ENCODE data around the gene PCCA.

Gene PCCA

GRCh38 chr13:100395698-100396373 is 306.9 kb downstream of the PCCA start:
- H3K9me3 ChIP-seq (ENCODE audit: low read length) = no peaks in the 10 kb centered on the region
- H4K20me1 ChIP-seq (ENCODE audit: insufficient read depth, low read length) = no peaks in the 10 kb centered on the region
- H3K9me2 ChIP-seq (ENCODE audit: low read depth, low read length) = no peaks in the 10 kb centered on the region
- no peaks in the 10 kb centered on the region for H3K27me3 ChIP-seq (ENCODE audit: insufficient read depth, low read length)
- no peaks in the 10 kb centered on the region for H3K79me2 ChIP-seq (ENCODE audit: insufficient read depth, low read length)
- H3K9ac ChIP-seq (ENCODE audit: low read length) = no peak overlapping the region
- TF ChIP-seq CTCF (IDR thresholded peaks at IDR 0.05; ENCODE audit: low read length) (no peak), EZH2 (IDR thresholded peaks at IDR 0.05; ENCODE audit: borderline replicate concordance, low read length) (no peak)
- H2AFZ ChIP-seq (ENCODE audit: low read length) = no peak overlapping the region
- H3K4me2 ChIP-seq (ENCODE audit: low read length) = no peak overlapping the region
- H3K4me3 ChIP-seq (ENCODE audit: low read depth, low read length, poor library complexity, severe bottlenecking) = no peak overlapping the region
- no peaks in the 10 kb centered on the region for H3K4me1 ChIP-seq (ENCODE audit: insufficient read depth, low read length, severe bottlenecking)
- no peaks in the 10 kb centered on the region for H3K36me3 ChIP-seq (ENCODE audit: insufficient read depth, low read length)
- H3F3A ChIP-seq (ENCODE audit: insufficient read depth, low read length) = no peaks in the 10 kb centered on the region
- no peak overlapping the region for H3K27ac ChIP-seq (ENCODE audit: low read depth, low read length, poor library complexity, severe bottlenecking)

GRCh38 chr13:100396776-100397175 is 307.9 kb downstream of the PCCA start:
- Histone ChIP-seq H3K4me3 (ENCODE audit: low read depth, low read length, poor library complexity, severe bottlenecking) (no peak overlapping the region), H3K36me3 (ENCODE audit: insufficient read depth, low read length) (no peaks in the 10 kb centered on the region), H2AFZ (ENCODE audit: low read length) (no peak overlapping the region), H3K9ac (ENCODE audit: low read length) (no peak overlapping the region), H3K79me2 (ENCODE audit: insufficient read depth, low read length) (no peaks in the 10 kb centered on the region), H3F3A (ENCODE audit: insufficient read depth, low read length) (no peaks in the 10 kb centered on the region), H3K9me3 (ENCODE audit: low read length) (no peaks in the 10 kb centered on the region), H3K4me1 (ENCODE audit: insufficient read depth, low read length, severe bottlenecking) (no peaks in the 10 kb centered on the region), H3K9me2 (ENCODE audit: low read depth, low read length) (no peaks in the 10 kb centered on the region), H4K20me1 (ENCODE audit: insufficient read depth, low read length) (no peaks in the 10 kb centered on the region), H3K27ac (ENCODE audit: low read depth, low read length, poor library complexity, severe bottlenecking) (no peak overlapping the region), H3K4me2 (ENCODE audit: low read length) (no peak overlapping the region), H3K27me3 (ENCODE audit: insufficient read depth, low read length) (no peaks in the 10 kb centered on the region)
- TF ChIP-seq EZH2 (IDR thresholded peaks at IDR 0.05; ENCODE audit: borderline replicate concordance, low read length) = no peak
- no peak for TF ChIP-seq CTCF (IDR thresholded peaks at IDR 0.05; ENCODE audit: low read length)

GRCh38 chr13:100397627-100398026 is 308.7 kb downstream of the PCCA start:
- no peaks in the 10 kb centered on the region for H4K20me1 ChIP-seq (ENCODE audit: insufficient read depth, low read length)
- H3K4me2 ChIP-seq (ENCODE audit: low read length) = no peak overlapping the region
- no peak overlapping the region for H2AFZ ChIP-seq (ENCODE audit: low read length)
- H3K36me3 ChIP-seq (ENCODE audit: insufficient read depth, low read length) = no peaks in the 10 kb centered on the region
- H3K4me3 ChIP-seq (ENCODE audit: low read depth, low read length, poor library complexity, severe bottlenecking) = no peak overlapping the region
- no peak overlapping the region for H3K27ac ChIP-seq (ENCODE audit: low read depth, low read length, poor library complexity, severe bottlenecking)
- H3K27me3 ChIP-seq (ENCODE audit: insufficient read depth, low read length) = no peaks in the 10 kb centered on the region
- no peaks in the 10 kb centered on the region for H3K9me3 ChIP-seq (ENCODE audit: low read length)
- H3F3A ChIP-seq (ENCODE audit: insufficient read depth, low read length) = no peaks in the 10 kb centered on the region
- no peaks in the 10 kb centered on the region for H3K9me2 ChIP-seq (ENCODE audit: low read depth, low read length)
- H3K9ac ChIP-seq (ENCODE audit: low read length) = no peak overlapping the region
- TF ChIP-seq EZH2 (IDR thresholded peaks at IDR 0.05; ENCODE audit: borderline replicate concordance, low read length) (no peak), CTCF (IDR thresholded peaks at IDR 0.05; ENCODE audit: low read length) (no peak)
- H3K79me2 ChIP-seq (ENCODE audit: insufficient read depth, low read length) = no peaks in the 10 kb centered on the region
- H3K4me1 ChIP-seq (ENCODE audit: insufficient read depth, low read length, severe bottlenecking) = no peaks in the 10 kb centered on the region

Measured in OCI-LY1 (cell line).